Esophagus mucosa (tissue), 1 donor: ENCODE measurements around the gene AVPR2. TPM values are rescaled to one million over a fixed set of nuclear protein-coding genes. Genes with fewer than 3 reads are reported as not detected.

ENCODE experiments used
- ATAC-seq: fragments of 200-7000 bp; cut with Tn5 transposase; one replicate; pipeline ENCODE4 v1.9.1; 2020
- total RNA-seq: library from RNA; stranded (reverse); gene quantifications from one replicate; pipeline ENCODE4 v1.2.4, GENCODE V29; 2023
- donor health status: DM: yes; HTN: yes; CAD: no.

The AVPR2 gene
- total RNA-seq, 1 donor from 2014 or later: 0.20 TPM

- ATAC-seq: no peak
Observed at GRCh38 chrX:153871451-153871850, 33.0 kb upstream of the AVPR2 start.

GRCh38 chrX:153871946-153872878, 32.3 kb upstream of the AVPR2 start:
- ATAC-seq: no peak

GRCh38 chrX:153873282-153874084, 31.0 kb upstream of the AVPR2 start:
- no peak for ATAC-seq

GRCh38 chrX:153874085-153874365, 30.4 kb upstream of the AVPR2 start:
- no peak for ATAC-seq

- ATAC-seq: no peak
Observed at GRCh38 chrX:153874366-153875125, 29.9 kb upstream of the AVPR2 start.

- peak; percentile 81 for ATAC-seq
Observed at GRCh38 chrX:153875391-153876111, 28.9 kb upstream of the AVPR2 start.

GRCh38 chrX:153876112-153876491, 28.4 kb upstream of the AVPR2 start:
- ATAC-seq: no peak

- ATAC-seq: no peak
Observed at GRCh38 chrX:153877571-153878261, 26.8 kb upstream of the AVPR2 start.

- ATAC-seq: no peak
Observed at GRCh38 chrX:153878345-153878744, 26.1 kb upstream of the AVPR2 start.

- no peak for ATAC-seq
Observed at GRCh38 chrX:153878969-153879653, 25.4 kb upstream of the AVPR2 start.

GRCh38 chrX:153879741-153880439, 24.6 kb upstream of the AVPR2 start:
- ATAC-seq: no peak

GRCh38 chrX:153880440-153880815, 24.0 kb upstream of the AVPR2 start:
- no peak for ATAC-seq

- no peak for ATAC-seq
Observed at GRCh38 chrX:153881281-153881680, 23.2 kb upstream of the AVPR2 start.

- ATAC-seq: no peak
Observed at GRCh38 chrX:153882086-153882498, 22.4 kb upstream of the AVPR2 start.

- no peak for ATAC-seq
Observed at GRCh38 chrX:153882557-153882956, 21.9 kb upstream of the AVPR2 start.

GRCh38 chrX:153883163-153883843, 21.2 kb upstream of the AVPR2 start:
- no peak for ATAC-seq

- no peak for ATAC-seq
Observed at GRCh38 chrX:153884136-153884535, 20.3 kb upstream of the AVPR2 start.

- peak; percentile 14 for ATAC-seq
Observed at GRCh38 chrX:153884590-153884989, 19.9 kb upstream of the AVPR2 start.

- no peak for ATAC-seq
Observed at GRCh38 chrX:153885208-153885787, 19.2 kb upstream of the AVPR2 start.
